ENCODE results near the gene RBMS1. TPM values are rescaled to one million over a fixed set of nuclear protein-coding genes. Genes with fewer than 3 reads are reported as not detected.

The RBMS1 gene
- total RNA-seq, 3 donors from 2014 or later (not counting 1 experiment from before 2014, with no cell fraction given), result 111 to 167 (median 132) TPM

GRCh38 chr2:160409480-160409879 lies 84.1 kb downstream of the RBMS1 start:
- H3K36me3 ChIP-seq (ENCODE audit: control insufficient read depth, insufficient read depth, low read length), result no peaks in the 10 kb centered on the region
- H3K4me3 ChIP-seq (ENCODE audit: low read length), result no peak overlapping the region
- no peaks in the 10 kb centered on the region for H3K27me3 Mint-ChIP-seq (ENCODE audit: low read depth in 2 of 2)
- H3K4me1 Mint-ChIP-seq, result peaks cover 68 to 72% of the 10 kb centered on the region in 2 donors
- no peak for DNase-seq
- peak overlapping the region; percentile 96 for H3K4me3 Mint-ChIP-seq
- no peak for ATAC-seq
- TF ChIP-seq CTCF (IDR thresholded peaks at IDR 0.05), result no peak
- 13% methylated on average over 1 of the region's 1 CpG for WGBS (ENCODE audit: insufficient coverage)
- no peak overlapping the region for H3K27ac ChIP-seq (ENCODE audit: low read length)
- H3K27ac Mint-ChIP-seq, result peak overlapping the region; percentile 94 to 96
- no peaks in the 10 kb centered on the region for H3K36me3 Mint-ChIP-seq
- peaks cover 34% of the 10 kb centered on the region for H3K4me1 ChIP-seq (ENCODE audit: control insufficient read depth, insufficient read depth, low read length)
- H3K9me3 Mint-ChIP-seq, result no peaks in the 10 kb centered on the region
- no peaks in the 10 kb centered on the region for H3K27me3 ChIP-seq (ENCODE audit: control insufficient read depth, insufficient read depth, low read length)
- H3K9me3 ChIP-seq (ENCODE audit: control insufficient read depth, insufficient read depth, low read length), result no peaks in the 10 kb centered on the region
- intact Hi-C loops (cut with micrococcal nuclease), result loop anchor here (5.0 to 10.0 kb wide), 2 partner anchors 37 to 55 kb away; no protein-coding TSS in a partner anchor

GRCh38 chr2:160408959-160409291 lies 84.7 kb downstream of the RBMS1 start:
- no peaks in the 10 kb centered on the region for H3K27me3 Mint-ChIP-seq (ENCODE audit: low read depth in 2 of 2)
- peak overlapping the region; percentile 94 to 96 for H3K27ac Mint-ChIP-seq
- Histone ChIP-seq H3K4me1 (ENCODE audit: control insufficient read depth, insufficient read depth, low read length) (peaks cover 39% of the 10 kb centered on the region), H3K27me3 (ENCODE audit: control insufficient read depth, insufficient read depth, low read length) (no peaks in the 10 kb centered on the region), H3K27ac (ENCODE audit: low read length) (no peak overlapping the region), H3K4me3 (ENCODE audit: low read length) (no peak overlapping the region), H3K36me3 (ENCODE audit: control insufficient read depth, insufficient read depth, low read length) (no peaks in the 10 kb centered on the region), H3K9me3 (ENCODE audit: control insufficient read depth, insufficient read depth, low read length) (no peaks in the 10 kb centered on the region)
- WGBS (ENCODE audit: insufficient coverage), result 100% methylated on average over 2 of the region's 2 CpGs
- peak overlapping the region; percentile 96 for H3K4me3 Mint-ChIP-seq
- no peaks in the 10 kb centered on the region for H3K36me3 Mint-ChIP-seq
- TF ChIP-seq CTCF (IDR thresholded peaks at IDR 0.05), result no peak
- no peaks in the 10 kb centered on the region for H3K9me3 Mint-ChIP-seq
- DNase-seq (no peak), ATAC-seq (no peak)
- intact Hi-C loops (cut with micrococcal nuclease), result loop anchor here (5.0 to 10.0 kb wide), 2 partner anchors 37 to 54 kb away; no protein-coding TSS in a partner anchor
- peaks cover 71 to 75% of the 10 kb centered on the region in 2 donors for H3K4me1 Mint-ChIP-seq

DNA sequence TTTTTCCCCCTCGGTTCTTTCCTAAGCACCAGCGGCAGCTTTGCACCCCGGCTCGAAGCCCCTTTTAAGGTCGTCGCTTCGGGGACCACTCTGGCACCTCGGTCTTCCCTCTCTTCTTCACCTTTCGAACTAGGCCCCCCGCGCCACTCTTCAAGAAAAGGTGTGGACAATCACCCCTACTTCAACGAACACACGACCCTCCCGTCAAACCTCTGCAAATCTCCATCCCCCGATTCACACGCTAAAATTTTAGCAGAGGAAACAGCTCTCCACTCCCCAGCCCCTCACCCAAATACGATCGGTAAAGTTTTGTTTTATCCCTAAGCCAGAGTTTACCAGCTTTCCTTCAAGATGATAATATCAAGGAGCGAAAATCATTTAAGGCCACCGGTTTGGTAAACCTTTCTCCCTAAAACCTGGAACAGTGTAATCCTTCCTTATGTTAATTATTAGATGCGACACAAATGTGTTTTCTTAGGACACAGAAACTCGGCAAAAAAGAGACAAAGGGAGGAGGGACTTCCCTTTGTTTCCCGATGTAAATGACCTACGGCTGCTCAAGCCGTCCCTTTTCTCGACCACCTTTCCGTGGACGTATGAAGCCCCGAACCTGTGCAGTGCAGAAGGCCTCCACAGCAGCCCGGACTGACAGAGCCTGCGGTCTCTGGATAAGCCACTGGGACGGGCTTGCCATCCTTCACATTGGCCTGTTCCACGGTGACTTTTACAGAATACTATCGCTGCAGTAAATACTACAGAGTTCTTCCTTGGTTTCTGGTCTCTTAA lies 85.2 kb downstream of the RBMS1 start:
- peak overlapping the region; percentile 67 for H3K27ac ChIP-seq (ENCODE audit: low read length)
- H3K9me3 Mint-ChIP-seq, result no peaks in the 10 kb centered on the region
- no peak for ATAC-seq
- no peak for TF ChIP-seq CTCF (IDR thresholded peaks at IDR 0.05)
- H3K36me3 ChIP-seq (ENCODE audit: control insufficient read depth, insufficient read depth, low read length), result no peaks in the 10 kb centered on the region
- no peaks in the 10 kb centered on the region for H3K36me3 Mint-ChIP-seq
- H3K27ac Mint-ChIP-seq, result peak overlapping the region; percentile 94 to 96
- H3K4me1 ChIP-seq (ENCODE audit: control insufficient read depth, insufficient read depth, low read length), result peaks cover 39% of the 10 kb centered on the region
- 67% methylated on average over 34 of the region's 34 CpGs for WGBS (ENCODE audit: insufficient coverage)
- no peak for DNase-seq
- intact Hi-C loops (cut with micrococcal nuclease), result loop anchor here (5.0 to 10.0 kb wide), 2 partner anchors 36 to 54 kb away; no protein-coding TSS in a partner anchor
- H3K27me3 ChIP-seq (ENCODE audit: control insufficient read depth, insufficient read depth, low read length), result no peaks in the 10 kb centered on the region
- no peaks in the 10 kb centered on the region for H3K27me3 Mint-ChIP-seq (ENCODE audit: low read depth in 2 of 2)
- peak overlapping the region; percentile 96 for H3K4me3 Mint-ChIP-seq
- peak overlapping the region; percentile 38 for H3K4me3 ChIP-seq (ENCODE audit: low read length)
- H3K9me3 ChIP-seq (ENCODE audit: control insufficient read depth, insufficient read depth, low read length), result no peaks in the 10 kb centered on the region
- H3K4me1 Mint-ChIP-seq, result peaks cover 76 to 77% of the 10 kb centered on the region in 2 donors
